HL-60 (cell line): ENCODE results near the gene ZNF622.

ENCODE experiments used
- GABPA ChIP-seq: IDR thresholded peaks from 2 replicates; pipeline ENCODE4 v1.6.1; 2012; ENCODE audit warnings: low read depth
- POLR2AphosphoS5 ChIP-seq: IDR thresholded peaks from 2 replicates; pipeline ENCODE4 v1.6.1; 2012; ENCODE audit warnings: low read depth
- TF ChIP-seq, protein P1 (sequence below): IDR thresholded peaks from one replicate; pipeline ENCODE4 v1.5.1; 2011; ENCODE audit warnings: low read length, control low read depth, inconsistent platforms; ENCODE audit not compliant: insufficient read depth
- TF ChIP-seq, protein P2 (sequence below): IDR thresholded peaks from 2 replicates; pipeline ENCODE4 v1.6.1; 2012; ENCODE audit warnings: low read depth; ENCODE audit not compliant: insufficient replicate concordance

DNA sequence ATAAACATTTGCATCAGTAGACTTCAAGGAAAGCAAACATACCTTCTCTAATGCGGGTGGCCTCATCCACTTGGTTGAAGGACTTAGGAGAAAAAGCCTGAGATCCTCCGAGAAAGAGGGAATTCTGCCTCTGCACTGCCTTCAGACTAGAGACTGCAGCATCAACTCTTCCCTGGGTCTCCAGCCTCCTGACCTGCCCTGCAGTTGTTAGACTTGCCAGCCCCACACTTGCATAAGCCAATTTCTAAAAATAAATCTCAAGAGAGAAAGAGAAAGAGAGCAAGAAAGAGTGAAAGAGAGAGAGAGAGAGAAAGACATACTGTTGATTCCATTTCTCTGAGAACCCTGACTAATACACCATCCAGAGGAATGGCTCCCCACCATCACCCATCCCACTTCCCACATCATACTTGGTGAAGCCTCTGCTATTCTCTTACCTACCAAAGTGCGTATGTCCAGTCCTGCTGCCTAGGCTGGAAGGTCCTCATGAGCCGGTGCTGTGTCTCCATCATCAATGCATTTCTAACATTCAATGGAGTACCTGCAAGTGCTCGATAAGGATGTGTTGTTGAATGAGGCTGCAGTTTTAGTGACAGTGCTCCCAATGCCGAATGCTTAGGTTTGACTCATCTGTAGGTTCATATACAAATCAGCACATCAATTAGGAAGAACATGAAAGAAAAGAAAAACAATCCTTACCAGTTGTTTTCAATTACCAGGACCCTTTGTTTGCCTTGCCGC lies 35.1 kb downstream of the ZNF622 start:
- no peak for TF ChIP-seq POLR2AphosphoS5
- TF ChIP-seq, protein P1, sequence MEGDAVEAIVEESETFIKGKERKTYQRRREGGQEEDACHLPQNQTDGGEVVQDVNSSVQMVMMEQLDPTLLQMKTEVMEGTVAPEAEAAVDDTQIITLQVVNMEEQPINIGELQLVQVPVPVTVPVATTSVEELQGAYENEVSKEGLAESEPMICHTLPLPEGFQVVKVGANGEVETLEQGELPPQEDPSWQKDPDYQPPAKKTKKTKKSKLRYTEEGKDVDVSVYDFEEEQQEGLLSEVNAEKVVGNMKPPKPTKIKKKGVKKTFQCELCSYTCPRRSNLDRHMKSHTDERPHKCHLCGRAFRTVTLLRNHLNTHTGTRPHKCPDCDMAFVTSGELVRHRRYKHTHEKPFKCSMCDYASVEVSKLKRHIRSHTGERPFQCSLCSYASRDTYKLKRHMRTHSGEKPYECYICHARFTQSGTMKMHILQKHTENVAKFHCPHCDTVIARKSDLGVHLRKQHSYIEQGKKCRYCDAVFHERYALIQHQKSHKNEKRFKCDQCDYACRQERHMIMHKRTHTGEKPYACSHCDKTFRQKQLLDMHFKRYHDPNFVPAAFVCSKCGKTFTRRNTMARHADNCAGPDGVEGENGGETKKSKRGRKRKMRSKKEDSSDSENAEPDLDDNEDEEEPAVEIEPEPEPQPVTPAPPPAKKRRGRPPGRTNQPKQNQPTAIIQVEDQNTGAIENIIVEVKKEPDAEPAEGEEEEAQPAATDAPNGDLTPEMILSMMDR, result no peak
- TF ChIP-seq GABPA, result no peak
- TF ChIP-seq, protein P2, sequence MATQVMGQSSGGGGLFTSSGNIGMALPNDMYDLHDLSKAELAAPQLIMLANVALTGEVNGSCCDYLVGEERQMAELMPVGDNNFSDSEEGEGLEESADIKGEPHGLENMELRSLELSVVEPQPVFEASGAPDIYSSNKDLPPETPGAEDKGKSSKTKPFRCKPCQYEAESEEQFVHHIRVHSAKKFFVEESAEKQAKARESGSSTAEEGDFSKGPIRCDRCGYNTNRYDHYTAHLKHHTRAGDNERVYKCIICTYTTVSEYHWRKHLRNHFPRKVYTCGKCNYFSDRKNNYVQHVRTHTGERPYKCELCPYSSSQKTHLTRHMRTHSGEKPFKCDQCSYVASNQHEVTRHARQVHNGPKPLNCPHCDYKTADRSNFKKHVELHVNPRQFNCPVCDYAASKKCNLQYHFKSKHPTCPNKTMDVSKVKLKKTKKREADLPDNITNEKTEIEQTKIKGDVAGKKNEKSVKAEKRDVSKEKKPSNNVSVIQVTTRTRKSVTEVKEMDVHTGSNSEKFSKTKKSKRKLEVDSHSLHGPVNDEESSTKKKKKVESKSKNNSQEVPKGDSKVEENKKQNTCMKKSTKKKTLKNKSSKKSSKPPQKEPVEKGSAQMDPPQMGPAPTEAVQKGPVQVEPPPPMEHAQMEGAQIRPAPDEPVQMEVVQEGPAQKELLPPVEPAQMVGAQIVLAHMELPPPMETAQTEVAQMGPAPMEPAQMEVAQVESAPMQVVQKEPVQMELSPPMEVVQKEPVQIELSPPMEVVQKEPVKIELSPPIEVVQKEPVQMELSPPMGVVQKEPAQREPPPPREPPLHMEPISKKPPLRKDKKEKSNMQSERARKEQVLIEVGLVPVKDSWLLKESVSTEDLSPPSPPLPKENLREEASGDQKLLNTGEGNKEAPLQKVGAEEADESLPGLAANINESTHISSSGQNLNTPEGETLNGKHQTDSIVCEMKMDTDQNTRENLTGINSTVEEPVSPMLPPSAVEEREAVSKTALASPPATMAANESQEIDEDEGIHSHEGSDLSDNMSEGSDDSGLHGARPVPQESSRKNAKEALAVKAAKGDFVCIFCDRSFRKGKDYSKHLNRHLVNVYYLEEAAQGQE, result no peak
